GM21529 (cell line): ENCODE measurements around the gene CD14.
"Not testable (repeated sequence)": the region's sequence is repeated elsewhere in the genome, so short reads cannot be mapped to it uniquely, and the experiment has no call there.

Experiments
- ATAC-seq: cut with Tn5 transposase; IDR thresholded peaks from one replicate; pipeline ENCODE4 v1.9.1; 2021; ENCODE audit not compliant: unreplicated experiment

CD14 gene

GRCh38 chr5:140633021-140633471 is at the start of gene CD14:
Gene CD14, minus strand, starts transcription at chr5:140633175. Its CDS starts 104 bp downstream, at chr5:140633071.
- ATAC-seq, result peak; percentile 4

DNA sequence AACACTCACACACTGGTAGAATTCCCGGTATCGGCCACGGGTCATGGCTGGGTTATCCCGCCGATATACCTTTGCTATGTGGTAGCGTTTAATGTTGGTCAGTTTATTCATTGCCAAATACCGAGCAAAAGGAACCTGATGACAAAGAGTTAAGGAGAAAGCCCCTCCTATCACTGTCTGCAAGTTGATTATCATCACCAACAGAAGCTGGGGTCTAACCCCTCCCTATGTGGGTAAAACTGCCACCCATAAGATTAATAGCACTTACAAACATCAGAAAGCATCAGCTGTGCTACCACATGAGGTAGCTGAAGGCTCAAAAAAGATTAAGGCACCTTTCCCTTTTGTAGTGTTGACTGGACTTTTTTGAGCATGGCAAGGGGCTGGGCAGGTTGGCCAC is 46.0 kb upstream of the CD14 start:
- ATAC-seq, result no peak

DNA sequence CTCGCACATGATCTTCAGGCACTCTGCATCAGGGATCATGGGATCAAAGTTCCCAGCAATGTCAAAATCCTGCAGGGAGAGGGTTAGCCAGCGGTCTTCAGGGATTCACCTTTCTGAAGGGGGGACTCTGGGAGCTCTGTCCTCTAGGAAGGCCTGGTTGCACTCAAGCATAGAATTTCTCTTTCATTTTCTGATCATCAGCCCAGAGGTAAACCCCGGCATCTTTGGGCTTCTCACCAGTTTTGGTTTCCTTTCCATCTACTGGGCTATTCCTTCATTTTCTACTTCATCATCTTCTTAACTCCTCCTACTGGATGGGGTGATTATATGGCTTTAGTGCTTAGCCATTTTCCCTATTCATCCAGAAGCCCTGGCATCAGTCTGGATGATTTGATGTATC is 45.0 kb upstream of the CD14 start:
- ATAC-seq, result peak; percentile 50

DNA sequence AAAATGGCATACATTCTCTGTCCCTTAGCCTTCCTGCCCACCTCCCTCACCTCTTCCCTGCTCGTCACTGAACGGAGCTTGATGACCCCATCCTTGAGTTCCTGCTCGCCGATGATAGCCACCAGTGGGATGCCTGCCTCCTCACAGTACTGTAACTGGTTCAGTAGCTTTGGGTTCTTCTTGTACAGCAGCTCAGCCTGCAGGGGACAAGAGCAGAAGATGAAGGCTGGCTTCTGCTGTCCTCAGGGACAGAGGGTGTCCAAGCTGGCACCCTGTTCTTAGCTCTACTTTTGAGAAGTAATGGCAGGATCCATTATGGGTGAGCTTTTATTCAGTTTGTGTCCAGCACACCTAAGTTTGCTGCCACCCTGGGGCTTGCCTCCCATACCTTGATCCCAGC is 41.7 kb upstream of the CD14 start:
- no peak for ATAC-seq

- ATAC-seq, result no peak
Measured at GRCh38 chr5:140674211-140674610, 41.2 kb upstream of the CD14 start.

- no peak for ATAC-seq
Measured at GRCh38 chr5:140673187-140673976, 40.4 kb upstream of the CD14 start, which contains the start of gene DND1. Gene DND1, minus strand, starts transcription at chr5:140673576. Its CDS starts 34 bp downstream, at chr5:140673542.

GRCh38 chr5:140672455-140673186 is 39.6 kb upstream of the CD14 start:
- ATAC-seq, result no peak

DNA sequence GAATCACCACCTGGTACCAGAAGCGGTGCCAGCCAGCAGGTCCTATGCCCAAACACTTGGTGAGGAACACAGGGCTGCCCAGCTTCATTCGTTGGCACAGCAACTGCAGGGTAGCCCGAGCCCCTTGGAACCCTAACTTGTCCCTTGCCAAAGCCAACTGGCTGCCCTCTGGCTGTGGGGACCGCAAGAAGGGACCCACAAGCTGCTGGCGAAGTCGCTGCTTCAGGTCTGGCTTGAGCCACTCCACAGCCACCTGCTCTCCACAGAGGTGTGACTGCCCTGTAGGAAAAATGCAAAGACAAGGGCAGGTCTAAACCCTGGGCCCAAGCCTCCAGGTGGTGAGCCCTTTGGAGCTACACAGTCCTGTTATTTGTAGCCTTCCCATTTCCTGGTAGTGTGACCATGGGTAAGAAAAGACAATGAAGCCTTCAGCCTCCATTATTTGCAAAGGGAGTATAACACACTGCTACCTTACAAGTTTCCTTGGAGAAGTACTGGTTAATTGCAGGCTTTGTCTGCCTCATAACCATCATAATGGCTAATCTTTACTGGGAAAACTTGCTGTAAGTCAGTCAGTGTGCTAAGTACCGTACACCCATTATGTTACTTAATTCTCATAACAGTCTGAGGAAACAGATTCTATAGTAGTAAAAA is 38.6 kb upstream of the CD14 start:
- ATAC-seq, result no peak

GRCh38 chr5:140671035-140671434 is 38.1 kb upstream of the CD14 start:
- not testable (repeated sequence) for ATAC-seq

DNA sequence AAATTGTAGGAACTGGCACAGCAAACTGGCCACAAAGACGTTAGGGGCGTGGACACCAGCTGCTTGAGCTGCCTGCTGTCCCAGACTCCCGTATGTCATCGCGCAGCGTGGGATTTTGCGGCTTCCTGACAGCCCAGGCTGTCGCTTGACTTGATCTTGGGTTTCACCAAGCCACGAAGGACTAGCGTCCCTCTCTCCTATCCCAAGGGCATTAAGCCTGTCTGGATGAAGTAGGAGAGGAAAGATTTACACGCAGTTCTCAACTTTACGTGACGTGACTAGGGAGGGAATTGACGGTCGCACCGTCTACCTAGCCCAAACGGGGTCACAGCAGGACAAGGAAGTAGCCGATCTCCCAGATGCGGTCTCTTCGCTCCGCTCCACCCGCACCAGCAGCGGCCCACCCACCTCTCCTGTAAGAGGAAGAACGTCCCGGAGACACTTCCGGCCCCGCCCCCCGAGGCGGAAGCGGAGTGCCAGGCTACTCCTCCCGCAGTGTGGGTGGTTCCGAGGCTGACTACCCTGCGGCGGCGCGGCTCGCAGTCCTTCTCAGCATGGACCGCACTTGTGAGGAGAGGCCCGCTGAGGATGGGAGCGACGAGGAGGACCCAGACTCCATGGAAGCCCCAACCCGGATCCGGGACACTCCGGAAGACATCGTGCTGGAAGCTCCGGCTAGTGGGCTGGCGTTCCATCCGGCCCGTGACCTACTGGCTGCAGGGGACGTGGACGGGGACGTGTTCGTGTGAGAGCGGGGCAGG is 31.6 kb upstream of the CD14 start, which contains the start of gene WDR55:
Gene WDR55 (plus strand): TSS at position 546 of the 761 bp plus-strand sequence. CDS start 9 bp downstream, at position 555.
- peak; percentile 97 for ATAC-seq

- no peak for ATAC-seq
Measured at GRCh38 chr5:140664030-140664358, 31.0 kb upstream of the CD14 start.

DNA sequence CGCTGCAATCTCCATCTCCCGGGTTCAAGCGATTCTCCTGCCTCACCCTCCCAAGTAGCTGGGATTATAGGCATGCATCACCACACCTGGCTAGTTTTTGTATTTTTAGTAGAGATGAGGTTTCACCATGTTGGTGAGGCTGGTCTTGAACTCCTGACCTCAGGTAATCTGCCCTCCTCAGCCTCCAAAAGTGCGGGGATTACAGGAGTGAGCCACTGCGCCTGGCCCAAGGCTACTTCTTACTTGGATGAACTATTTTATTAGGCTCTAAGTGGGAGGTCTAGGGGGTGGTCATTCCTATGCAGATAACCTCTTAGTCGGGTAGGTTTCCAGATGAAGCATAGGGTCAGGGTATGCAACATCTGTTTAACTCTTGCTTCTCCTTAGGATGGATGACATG is 27.4 kb upstream of the CD14 start:
- not testable (repeated sequence) for ATAC-seq

GRCh38 chr5:140658870-140659269 is 25.9 kb upstream of the CD14 start:
- no peak for ATAC-seq

GRCh38 chr5:140647042-140647419 is 14.1 kb upstream of the CD14 start:
- ATAC-seq, result peak; percentile 14

- no peak for ATAC-seq
Measured at GRCh38 chr5:140642718-140643117, 9.7 kb upstream of the CD14 start.

- no peak for ATAC-seq
Measured at GRCh38 chr5:140641716-140642115, 8.7 kb upstream of the CD14 start.

GRCh38 chr5:140639148-140639981 is 6.4 kb upstream of the CD14 start, which contains the start of gene TMCO6:
Gene TMCO6, plus strand, starts transcription at chr5:140639451. Its CDS starts 77 bp downstream, at chr5:140639528.
- peak; percentile 89 for ATAC-seq

GRCh38 chr5:140638898-140639147 is 5.8 kb upstream of the CD14 start:
- ATAC-seq, result not testable (repeated sequence)

DNA sequence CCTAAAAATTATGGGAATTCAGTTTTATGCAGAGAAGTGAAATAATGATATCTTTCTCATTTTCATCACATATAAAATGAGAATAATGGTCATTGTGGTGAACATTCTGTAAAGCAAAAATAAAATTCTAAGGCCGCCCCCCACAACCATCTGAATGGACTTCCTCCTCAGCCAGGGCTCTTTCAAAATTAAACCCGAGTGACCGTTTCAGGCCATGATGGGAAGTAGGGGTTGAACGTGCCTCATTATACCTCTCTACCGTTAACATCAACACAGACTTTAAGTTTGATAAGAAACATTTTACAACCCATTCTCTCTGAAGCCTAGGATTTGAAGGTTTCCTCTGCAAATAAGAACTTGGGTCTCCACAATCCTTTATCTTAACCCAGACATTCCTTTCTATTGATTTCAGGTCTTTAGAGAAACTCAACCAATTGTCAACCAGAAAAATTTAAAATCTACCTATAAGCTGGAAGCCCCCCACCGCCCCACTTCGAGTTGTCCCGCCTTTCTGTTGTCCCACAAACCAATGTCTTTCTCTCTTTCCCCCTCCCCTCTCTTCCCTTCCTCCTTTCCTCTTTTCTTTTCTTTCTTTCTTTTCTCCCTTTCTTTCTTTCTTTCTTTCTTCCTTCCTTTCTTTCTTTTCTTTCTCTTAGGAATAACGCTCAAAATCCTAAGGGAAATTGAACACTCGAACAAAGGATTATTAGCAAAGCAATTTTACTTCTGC is 4.6 kb upstream of the CD14 start:
- ATAC-seq, result no peak
